HG02981 (cell line): ENCODE data around the gene DUOXA2.
"Not testable (repeated sequence)": the region's sequence is repeated elsewhere in the genome, so short reads cannot be mapped to it uniquely, and the experiment has no call there.

Experiments
- ATAC-seq: cut with Tn5 transposase; IDR thresholded peaks from one replicate; pipeline ENCODE4 v1.9.1; 2021; ENCODE audit warnings: mild to moderate bottlenecking, moderate library complexity; ENCODE audit not compliant: unreplicated experiment

Gene DUOXA2

DNA sequence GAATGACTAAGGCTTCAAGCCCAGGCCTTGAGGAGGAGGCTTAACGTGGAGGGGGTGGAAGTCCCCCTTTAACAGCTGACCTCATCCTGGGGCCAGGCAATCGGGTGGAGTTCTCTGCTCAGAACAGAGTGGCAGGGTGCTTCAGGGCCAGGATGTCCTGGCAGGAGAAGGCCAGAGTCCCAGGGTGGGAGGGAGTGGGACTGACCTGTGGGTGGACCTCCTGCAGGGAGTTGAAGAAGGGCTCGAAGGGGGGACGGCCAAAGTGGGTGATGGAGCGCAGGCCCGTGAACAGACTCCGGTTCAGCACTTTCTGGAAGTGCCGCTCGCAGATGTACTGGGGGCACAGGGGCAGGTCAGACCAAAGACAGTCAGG lies 19.8 kb upstream of the DUOXA2 start:
- no peak for ATAC-seq

DNA sequence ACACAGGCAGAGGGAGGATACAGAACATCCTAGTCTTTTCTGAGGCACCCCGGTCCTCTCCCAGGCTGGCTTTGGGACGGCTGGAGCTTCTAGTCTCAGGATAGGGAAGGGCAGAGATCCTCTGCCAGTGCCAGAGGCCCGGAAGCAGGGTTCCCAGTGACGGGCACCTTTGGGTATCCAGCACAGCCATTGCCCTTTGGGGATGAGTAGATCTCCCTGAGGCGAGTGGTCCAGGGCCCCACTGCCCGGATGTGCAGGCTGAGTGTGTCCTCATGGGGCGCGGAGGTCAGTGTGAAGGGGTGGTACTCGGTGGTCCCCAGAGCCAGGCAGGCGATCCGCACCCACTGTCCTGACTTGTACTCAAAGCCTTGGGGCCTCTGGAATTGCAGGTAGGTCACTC lies 18.5 kb upstream of the DUOXA2 start:
- no peak for ATAC-seq

DNA sequence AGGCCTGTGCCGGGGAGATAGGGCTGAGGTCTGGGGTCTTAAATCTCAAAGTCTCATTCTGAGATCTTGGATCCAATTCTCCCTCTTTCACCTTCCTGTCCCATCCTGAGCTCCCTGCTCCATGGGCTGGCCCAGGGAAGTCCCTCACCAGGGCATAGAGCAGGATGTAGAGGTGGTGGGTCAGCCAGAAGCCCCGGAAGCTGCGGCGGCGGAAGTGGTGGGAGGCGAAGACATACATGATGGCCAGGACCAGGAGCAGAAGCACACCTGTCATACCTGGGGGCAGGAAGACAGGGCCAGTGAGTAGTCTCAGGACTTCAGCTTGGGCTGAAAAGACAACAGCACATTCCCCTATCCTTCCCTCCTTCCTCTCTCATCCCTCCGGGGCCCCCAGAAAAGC lies 16.7 kb upstream of the DUOXA2 start:
- no peak for ATAC-seq

DNA sequence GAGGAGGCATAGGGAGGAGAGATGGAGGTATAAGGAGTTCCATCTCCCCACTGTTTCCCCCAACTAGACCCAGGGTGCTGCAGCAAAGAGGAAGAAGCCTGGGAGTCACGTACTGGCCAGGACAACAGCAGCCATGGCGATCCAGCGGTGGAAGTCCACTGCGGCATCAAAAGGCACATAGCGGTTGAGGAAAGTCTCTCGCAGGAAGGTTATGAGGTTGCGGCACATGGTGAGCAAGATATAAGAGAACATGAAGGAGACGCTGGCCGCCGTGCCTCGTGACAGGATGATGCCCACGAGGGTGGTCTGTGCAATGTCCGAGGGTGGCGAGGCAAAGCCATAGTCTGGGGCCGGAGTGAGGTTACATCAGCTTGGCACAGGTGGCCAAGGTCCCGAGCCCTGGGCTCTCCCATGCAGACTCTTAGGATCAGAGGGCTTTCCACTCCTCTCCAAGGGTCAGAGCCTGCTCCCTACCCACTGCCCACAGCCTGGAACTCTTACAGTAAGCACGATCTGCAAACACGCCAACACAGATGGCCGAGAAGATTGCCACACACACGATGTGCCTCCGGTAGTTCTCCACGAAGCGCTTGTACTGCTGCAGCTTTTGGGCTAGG lies 14.5 kb upstream of the DUOXA2 start:
- ATAC-seq = no peak

DNA sequence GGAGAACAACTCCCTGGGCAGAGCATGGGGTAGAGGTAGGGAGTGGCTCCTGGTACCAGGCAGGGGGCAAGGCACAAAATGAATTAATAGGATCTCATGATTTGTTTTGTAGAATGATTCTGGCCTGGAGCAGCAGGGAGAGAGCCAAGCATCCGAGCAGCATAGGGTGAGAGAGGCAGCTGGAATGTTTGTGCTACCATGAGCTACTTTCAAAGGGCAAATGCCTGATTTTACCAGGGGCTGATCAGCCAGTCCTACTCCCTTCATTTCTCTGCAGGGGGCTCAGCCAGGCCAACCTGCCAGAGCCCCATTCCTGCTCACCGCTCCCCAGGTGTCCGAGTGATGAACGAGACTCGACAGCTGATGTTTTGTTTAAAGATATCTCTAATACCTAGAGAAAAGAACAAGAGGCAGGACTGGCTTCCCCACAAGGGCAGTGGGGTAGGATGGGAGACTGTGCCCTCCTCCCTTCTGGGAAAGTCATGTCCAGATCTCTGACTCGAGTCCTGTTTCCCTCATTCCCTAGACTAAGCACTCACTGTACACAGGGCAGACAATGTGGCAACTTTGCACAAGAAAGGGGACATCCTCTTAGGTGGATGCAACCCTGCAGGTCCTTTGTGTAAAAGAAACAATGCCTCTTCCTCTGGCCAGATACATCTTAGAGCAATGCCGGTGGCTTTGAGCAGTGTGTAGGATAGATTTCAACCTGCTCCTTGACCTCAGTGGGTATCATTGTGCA lies 13.1 kb upstream of the DUOXA2 start:
- no peak for ATAC-seq

DNA sequence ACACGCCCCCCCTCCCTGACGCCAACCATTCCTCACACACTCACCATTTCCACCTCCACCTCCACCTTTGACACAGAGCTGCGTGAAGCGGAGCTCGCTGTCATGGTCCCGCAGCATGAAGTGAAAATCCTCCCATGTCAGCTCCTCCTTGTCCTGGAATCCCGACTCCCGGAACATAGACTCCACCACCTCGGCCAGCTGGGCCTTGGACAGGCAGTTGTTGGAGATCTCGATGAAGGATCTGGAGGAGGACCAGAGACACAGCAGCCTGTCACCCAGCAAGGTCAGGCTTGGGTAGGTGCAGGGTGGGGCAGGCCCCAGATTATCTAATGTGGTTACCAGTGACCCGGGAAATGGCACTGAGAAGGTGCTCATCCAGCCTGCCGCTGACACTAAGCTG lies 12.4 kb upstream of the DUOXA2 start:
- no peak for ATAC-seq

DNA sequence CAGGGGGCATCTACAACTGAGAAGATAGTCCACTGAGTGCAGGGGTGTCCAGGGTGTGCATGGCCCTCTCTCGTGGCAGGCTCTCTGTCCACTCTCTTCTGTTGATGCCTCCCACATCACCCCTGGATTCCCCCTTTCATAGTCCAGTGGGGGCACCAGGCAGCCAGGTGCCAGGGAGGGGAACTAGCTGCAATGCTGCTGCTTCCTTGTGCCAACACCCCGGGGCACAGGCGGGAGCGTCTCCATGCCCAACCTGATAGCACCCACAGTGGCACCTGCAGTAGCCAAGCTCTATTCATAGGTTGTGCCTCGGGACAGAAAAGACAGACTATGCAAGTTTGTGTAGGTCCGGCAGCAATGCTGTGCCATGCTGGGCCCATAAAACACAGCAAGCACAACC lies 11.9 kb upstream of the DUOXA2 start:
- no peak for ATAC-seq

DNA sequence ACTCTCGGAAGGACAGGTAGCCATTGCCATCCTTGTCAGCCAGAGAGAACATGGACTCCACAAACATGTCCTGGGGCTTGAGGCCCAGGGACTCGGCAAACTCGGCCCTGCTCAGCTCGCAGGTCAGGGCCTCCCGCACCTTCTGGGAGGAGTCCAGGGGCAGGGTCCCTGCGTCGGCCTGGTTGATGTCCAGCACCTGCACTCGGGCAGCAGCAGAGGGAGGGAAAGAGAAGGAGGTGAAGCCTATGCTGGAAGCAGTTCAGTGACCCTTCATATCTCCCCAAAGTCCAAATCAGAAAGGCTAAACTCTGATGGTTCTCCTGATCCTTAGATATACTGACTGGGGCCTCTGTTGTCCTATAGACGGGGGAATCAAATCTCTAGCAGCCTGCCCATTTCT lies 10.0 kb upstream of the DUOXA2 start:
- not testable (repeated sequence) for ATAC-seq

DNA sequence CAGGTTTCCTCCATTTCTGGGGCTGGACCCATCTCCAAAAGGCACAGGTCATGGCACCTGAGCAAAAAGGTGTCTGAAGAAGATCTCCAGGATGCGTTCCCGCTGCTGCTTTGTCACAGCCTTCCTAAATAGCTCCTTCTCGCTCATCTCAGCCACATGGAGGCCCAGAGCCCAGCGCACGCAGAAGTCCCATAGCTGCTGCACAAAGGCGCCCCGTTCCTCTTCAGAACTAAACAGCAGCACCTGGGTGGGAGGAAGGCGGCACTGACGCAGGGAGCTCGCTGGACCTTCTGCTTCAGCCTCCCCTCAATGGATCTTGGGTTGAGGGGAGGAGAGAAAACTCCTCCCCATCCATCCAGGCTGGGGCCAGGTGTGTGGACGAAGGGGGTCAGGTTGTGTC lies 8.5 kb upstream of the DUOXA2 start:
- ATAC-seq = no peak

DNA sequence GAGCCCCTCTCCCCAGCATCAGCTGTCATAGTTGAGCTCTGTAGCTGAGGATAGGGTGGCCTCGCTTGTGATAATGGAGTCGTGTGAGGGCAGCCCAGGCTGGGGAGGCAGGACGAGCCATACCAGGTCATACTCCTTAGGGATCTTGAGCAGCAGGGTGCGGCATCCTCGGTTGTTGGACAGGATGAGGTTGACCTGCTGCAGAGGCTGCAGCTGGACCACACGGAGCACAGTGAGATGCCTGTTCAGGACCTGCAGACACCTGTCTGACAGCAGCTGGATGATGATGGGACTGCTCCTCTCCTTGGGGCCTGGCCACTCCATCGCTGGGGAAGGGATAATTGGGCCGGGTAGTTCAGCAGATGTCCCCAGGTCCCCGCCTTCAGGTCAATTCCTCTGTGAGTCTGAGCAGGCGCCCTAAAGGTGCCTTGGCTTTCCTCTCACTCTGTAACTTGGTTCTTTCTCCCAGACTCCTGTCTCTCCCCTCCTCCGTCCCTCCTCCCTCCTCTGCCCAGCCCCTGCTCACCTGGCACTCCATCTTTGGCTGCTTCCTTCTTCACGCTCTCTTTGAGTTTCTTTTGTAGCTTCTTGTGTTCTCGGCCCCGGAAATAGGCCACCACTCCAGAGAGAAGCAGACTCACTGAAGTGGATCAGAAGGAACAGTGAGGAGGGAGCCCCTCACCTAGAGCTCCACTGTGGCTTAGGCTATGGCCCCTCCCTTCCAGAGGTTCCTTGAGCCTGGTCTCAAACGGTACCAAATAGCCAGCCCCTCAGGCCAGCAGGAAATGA lies 7.9 kb upstream of the DUOXA2 start:
- ATAC-seq = no peak

DNA sequence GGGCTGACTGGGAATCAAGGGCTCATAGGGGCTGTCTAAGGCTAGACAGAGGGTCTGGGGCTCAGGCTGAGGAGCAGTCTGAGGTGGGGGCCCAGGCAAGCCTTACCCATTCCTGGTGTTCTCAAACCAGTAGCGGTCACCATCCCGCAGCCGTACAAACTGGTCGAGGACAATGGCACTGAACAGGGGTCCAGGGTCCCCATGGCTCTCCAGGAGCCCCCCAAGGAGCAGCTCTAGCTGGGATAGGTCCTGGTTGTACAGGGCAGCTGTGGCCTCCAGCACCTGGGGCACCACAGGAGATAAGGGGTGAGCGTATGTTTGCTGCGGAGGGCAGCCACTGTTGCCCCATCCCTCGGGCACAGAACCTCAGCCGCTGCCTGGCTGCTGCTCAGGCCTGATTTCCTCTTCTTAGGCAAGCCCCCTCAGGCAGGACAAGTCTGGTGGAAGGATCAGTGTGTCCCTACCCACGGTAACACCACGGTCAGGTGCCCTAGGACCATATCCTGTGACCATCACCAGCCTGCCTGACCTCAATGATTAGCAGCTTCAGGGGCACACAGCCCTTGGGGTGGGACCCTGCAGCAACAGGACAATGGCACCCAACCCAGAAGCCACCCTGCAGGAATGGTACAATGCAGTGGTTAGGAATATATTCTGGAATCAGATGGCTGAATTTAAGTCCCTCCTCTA lies 6.0 kb upstream of the DUOXA2 start:
- ATAC-seq = no peak

DNA sequence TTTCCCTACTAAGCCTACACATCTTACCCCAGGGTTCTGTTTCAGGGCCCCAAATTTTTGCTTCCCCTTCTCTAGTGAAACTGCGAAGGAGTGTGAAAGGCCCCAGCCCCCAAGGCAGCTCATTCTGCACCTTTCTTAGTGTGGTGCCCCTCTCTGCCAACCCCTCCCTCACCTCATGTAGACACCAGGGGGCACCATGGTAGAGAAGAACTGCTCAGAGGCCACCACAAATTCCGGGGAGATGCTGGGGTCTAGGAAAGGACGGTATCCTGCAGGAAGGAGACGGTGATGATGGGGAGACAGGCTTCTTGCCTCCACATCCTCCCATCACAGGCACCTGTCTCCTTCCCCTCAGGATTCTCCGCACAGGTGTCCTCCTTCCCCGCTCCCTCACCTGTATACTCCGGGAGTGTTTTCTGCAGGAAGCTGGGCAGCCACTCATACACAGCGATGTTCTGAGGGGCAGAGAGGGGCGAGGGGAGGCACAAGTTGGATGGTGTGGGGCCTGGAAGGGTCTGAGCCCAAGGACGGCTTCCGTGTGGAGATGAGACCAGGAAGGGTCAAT lies 3.8 kb upstream of the DUOXA2 start:
- no peak for ATAC-seq

DNA sequence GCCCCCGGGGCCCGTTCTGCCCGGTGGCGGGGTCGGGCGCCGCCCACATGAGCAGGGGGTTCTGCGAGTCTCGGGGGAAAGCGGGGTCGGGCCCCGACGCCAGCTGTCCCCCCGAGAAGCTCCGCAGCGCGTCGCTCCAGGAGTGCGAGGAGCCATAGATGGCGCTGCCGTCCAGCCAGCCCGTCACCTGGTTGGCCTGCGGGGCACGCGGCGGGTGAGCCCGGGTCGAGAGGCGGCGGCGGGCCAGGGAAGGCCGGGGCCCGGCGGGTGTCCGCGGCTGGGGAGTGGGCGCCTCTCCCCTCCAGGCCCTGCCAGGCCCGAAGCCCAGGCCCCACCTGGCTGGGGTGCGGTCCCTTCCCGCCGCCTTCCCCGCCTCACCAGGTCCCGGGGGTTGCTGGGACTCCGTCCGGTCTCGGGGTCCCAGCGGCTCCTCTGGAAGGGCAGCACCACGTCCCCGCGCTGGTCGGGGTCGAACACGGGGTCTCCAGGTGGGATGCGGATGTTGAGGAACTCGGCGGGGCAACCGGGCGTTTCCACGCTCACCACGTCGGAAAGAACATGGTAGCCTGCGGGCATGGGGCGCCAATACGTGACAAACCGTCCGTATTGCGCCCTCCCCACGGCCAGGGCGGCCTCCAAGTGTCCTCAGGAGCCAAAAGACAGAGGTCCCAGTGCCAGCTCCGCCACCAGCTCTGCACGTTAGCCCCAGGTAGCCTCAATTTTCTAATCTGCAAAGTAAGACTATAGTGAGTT lies 2.6 kb upstream of the DUOXA2 start:
- no peak for ATAC-seq

DNA sequence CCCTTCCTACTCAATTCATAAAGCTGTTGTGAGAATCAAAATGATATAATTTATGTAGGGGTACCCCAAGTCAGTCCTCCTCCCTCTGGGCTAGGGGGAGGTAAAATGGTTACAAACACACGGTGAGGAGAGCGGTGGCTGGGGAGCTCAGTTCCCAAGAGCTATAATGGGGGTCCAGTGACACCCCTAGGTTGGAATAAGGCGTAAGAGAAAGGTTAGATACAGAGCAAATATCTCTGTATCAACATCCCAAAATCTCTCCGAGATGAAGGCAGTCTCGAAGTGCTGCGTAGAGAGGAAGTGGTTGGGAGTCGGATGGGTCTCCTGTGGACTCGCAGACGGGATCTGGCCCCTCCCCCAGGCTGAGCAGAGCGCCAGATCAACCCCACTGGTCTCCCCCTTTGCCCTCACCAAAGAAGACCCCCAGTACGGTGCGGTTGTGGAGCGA lies 2.0 kb upstream of the DUOXA2 start:
- ATAC-seq = no peak

DNA sequence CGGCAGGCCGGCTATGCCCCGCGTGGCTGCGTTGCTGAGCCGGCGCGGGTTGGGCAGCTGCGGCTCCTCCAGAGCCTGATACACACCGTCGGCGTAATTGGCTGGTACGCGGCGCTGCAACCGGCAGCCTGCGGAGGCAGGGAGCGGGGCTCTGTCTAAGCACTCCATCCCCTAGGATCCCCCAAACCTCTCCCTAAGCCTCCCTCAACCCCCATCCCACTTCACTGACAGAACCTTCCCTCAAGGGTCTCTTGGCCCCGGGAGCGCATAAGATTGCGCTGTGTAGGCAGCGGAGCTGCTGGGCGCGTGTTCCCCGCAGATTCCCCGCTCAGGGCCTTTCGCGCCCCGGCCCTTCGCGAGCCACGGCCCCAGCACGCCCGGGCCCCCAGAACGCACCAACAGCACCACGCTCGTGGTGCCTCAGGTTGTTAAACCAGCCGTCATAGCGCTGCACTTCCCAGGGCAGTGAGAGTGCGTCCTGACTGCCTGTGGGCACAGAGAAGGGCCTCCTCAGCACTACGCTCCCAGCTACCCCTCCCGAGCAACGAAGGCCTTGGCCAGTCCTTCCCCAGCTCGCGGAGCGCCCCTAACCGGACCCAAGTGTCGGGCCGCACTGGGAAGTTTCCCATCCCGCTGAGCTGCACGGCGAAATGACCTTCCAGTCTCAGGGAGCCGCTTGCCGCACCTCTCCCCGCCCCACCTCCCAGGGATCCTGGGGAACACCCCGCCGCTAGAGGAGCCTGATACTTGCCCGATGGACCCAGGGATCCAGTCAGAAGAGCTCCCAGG lies 1.3 kb upstream of the DUOXA2 start:
- ATAC-seq = no peak

DNA sequence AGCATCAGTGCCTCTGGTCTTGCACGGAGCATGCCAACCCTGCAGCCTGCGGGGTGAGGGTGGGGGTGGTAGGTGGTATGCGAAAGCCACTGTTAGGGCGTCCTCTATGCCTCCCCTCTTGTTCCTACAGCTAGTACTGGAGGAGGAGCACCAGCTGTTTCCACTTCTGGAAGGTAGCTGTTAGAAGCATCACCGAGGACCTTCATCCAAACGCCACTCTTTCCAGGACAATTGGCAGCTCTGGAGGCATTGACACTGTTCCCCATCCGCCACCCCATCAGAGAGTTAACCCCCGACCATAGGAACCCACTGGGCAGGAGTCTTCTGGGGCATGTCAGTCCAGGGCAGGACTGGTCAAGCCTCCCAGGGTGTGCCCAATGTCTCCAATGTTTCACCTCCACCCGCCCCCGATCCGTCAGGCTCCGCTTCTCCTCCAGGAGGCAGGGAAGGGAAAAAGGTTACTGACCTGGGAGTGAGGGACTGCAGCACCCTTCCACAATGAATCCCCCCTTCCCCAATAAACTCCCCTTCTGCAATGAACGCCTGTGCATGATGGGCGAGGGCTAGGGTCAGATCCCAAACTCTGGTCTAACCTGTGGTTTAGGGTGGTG lies 641 bp upstream of the DUOXA2 start:
- no peak for ATAC-seq

DNA sequence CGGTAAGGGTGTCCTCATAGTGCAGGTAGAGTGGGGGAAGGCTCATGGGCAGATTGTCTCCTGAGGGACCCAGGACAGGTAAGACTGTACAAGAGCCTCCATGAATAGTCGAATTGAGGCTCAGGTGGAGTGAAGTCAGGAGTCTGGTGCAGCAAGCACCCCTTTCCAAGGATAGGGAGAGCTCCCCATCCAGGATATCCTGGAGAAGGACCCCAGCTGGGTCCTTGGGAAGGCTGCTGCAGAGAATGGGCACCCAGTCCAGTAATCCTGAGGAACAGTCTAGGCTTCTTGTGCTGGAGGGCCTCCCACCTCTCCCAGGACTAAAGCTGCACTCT lies 592 bp downstream of the DUOXA2 start:
- no peak for ATAC-seq

DNA sequence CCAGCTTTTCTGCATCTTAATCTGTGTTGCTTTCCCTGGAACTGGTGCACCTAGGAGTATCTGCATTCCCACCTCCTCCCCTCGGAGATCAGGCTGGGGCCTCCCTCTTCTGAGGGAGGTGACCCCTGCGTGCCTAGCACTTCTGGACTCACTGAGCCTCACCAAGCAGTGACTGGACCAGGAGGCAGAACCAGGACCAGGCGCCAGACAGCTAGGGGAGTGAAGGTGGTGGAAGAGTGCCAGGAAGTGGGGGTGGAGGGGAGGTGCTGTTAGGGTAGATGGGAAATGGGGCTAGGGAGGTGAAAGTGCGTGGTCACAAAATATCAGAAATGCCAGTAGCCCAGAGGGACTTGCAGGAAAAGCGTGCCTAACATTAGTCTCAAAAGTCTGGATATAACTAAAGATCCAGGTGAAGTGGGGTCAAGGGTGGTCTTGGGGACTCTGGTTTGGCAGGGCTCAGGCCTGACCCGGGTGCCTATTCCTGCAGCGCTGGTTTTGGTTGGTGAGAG lies 1.2 kb downstream of the DUOXA2 start:
- ATAC-seq = no peak

DNA sequence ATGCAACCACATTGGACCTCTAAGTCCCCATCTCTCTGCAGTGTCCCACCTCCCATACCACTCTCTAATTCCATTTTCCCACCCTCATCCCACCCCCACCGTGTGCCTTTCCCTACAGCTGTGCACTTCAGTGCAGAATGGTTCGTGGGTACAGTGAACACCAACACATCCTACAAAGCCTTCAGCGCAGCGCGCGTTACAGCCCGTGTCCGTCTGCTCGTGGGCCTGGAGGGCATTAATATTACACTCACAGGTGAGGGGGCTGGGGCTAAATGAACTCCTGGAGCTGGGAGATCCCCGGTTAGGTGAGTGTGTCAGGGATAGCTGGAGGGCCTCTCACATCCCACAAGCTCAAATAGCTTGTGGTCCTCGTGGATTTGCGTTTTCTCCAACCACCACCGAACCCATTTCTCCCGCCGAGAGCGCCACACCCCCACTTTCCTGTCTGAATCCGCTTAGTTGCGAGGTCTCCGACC lies 1.9 kb downstream of the DUOXA2 start:
- ATAC-seq = no peak
